ENCODE measurements around the gene KRT79. TPM values are rescaled to one million over a fixed set of nuclear protein-coding genes. Genes with fewer than 3 reads are reported as not detected.

KRT79 gene
- total RNA-seq, 4 donors from 2014 or later = 1.8 TPM; not detected in 3

DNA sequence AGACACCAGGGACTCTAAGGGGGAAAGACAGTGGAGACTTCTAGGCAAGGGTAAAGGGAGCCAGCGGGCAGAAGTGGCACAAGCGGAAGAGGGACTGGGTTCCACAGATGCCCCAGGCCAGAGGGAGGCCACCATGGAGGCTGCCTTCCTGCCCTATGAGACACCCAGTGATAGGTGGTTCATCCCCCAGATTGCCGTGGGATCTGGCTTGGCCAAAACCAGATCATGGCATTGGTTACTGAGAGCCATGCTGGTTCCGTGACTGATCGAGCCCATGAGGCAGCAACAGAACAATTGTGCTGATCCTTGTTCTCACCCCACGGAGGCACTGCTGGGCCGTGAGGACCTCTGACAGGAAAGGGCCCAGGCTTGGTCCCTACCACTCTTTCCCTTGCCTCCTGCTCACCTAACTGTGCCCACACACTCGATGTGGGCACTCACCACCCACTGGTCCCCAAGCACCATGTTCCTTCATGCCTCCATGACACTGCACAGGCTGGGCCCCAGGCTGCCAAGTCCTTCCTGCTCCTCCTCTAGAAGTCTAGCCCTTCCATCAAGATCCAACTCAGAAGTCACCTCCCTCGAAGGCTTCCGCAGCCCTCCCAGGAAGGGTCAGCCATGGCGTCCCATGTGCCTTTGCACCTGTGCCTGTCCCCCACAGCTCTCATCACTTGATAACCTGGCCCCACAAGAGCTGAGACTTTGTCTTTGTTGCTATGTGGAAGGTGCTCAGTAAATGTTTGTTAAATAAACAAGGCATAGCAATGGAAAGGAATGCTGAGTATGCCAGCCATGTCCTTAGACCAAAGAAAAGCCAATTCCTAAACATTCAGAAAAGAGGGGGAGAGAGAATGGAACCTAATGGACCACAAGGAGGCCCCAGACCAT is 7.3 kb downstream of the KRT79 start:
- WGBS, 2 donors = 79 to 89% methylated on average over 8 to 11 of the region's 11 CpGs
- Histone ChIP-seq H3K4me1 (peaks cover 0 to 12% (median 3%) of the 10 kb centered on the region in 3 donors), H3K9me3 (no peaks in the 10 kb centered on the region), H3K27me3 (peaks cover 0 to 6% (median 0%) of the 10 kb centered on the region in 4 donors), H3K27ac (no peak overlapping the region), H3K36me3 (no peaks in the 10 kb centered on the region), H3K4me3 (no peak overlapping the region)
- no peak for DNase-seq
- TF ChIP-seq, protein P1, sequence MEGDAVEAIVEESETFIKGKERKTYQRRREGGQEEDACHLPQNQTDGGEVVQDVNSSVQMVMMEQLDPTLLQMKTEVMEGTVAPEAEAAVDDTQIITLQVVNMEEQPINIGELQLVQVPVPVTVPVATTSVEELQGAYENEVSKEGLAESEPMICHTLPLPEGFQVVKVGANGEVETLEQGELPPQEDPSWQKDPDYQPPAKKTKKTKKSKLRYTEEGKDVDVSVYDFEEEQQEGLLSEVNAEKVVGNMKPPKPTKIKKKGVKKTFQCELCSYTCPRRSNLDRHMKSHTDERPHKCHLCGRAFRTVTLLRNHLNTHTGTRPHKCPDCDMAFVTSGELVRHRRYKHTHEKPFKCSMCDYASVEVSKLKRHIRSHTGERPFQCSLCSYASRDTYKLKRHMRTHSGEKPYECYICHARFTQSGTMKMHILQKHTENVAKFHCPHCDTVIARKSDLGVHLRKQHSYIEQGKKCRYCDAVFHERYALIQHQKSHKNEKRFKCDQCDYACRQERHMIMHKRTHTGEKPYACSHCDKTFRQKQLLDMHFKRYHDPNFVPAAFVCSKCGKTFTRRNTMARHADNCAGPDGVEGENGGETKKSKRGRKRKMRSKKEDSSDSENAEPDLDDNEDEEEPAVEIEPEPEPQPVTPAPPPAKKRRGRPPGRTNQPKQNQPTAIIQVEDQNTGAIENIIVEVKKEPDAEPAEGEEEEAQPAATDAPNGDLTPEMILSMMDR (IDR thresholded peaks at IDR 0.05) = no peak
- TF ChIP-seq POLR2A (IDR thresholded peaks at IDR 0.05) = no peak
- intact Hi-C loops (cut with DNase I) = no loop called here

DNA sequence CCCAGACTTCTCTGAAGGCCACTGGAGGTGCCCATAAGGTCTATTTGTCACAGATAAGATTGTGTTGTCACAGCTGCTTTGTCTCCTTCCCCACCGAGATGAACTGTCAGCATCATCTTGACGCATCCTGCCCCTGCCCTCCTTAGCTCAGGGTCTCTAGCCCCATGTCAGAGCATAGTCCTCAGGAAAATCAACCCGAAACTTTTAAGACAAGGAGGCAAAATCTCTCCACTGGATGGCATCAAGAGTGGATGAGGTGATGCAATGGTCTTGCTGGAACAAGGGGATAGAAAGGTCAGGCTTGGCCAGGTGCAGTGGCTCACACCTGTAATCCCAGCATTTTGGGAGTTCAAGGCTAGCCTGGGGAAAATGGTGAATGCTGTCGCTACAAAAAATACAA is 8.2 kb downstream of the KRT79 start:
- H3K9me3 ChIP-seq = no peaks in the 10 kb centered on the region
- H3K4me1 ChIP-seq = peaks cover 0 to 20% (median 4%) of the 10 kb centered on the region in 3 donors
- no peak overlapping the region for H3K4me3 ChIP-seq
- H3K27ac ChIP-seq = no peak overlapping the region
- intact Hi-C loops (cut with DNase I) = no loop called here
- no peak for DNase-seq
- no peak for TF ChIP-seq POLR2A (IDR thresholded peaks at IDR 0.05)
- TF ChIP-seq, protein P1 (IDR thresholded peaks at IDR 0.05) = no peak
- H3K36me3 ChIP-seq = no peaks in the 10 kb centered on the region
- no peaks in the 10 kb centered on the region for H3K27me3 ChIP-seq
- 71% methylated on average over 2 to 4 of the region's 4 CpGs for WGBS, 2 donors

DNA sequence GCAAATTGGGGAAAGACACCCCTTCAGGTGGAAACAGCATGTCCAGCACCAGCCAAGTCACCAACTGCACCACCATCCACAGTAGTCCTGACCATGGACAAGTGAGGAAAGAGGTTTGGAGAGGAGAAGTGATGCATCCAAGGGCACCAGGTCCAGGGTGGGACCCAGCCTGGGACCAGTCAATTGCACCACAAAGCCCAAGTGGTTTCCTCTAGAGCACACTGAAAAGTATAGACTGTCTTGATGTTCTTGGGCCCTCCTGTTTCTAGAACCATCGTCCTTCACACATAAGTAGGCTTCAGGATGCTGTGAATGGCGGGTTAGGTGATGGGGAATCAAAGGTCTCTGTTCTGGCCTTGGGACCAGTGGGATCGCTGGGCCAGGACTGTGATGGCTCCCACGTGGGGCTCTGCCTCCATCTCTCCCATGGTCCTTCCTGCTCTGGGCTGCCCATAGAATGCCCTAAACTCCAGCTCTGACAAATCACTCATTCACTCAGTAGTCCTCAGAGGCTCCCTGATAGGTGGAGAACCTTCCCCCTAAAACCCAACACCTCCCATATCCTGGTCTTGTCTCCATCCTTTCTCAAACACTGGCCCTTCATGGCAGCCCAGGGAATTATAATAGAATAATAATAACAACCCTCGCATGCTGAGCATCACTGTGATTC is 9.2 kb downstream of the KRT79 start:
- Histone ChIP-seq H3K27ac (no peak overlapping the region), H3K9me3 (no peaks in the 10 kb centered on the region), H3K4me1 (peaks cover 0 to 31% (median 4%) of the 10 kb centered on the region in 3 donors), H3K36me3 (no peaks in the 10 kb centered on the region), H3K4me3 (no peak overlapping the region), H3K27me3 (no peaks in the 10 kb centered on the region)
- 84 to 88% methylated on average over 5 of the region's 5 CpGs for WGBS, 2 donors
- TF ChIP-seq POLR2A (IDR thresholded peaks at IDR 0.05) = no peak
- TF ChIP-seq, protein P1 (IDR thresholded peaks at IDR 0.05) = no peak
- intact Hi-C loops (cut with DNase I) = no loop called here
- no peak for DNase-seq

DNA sequence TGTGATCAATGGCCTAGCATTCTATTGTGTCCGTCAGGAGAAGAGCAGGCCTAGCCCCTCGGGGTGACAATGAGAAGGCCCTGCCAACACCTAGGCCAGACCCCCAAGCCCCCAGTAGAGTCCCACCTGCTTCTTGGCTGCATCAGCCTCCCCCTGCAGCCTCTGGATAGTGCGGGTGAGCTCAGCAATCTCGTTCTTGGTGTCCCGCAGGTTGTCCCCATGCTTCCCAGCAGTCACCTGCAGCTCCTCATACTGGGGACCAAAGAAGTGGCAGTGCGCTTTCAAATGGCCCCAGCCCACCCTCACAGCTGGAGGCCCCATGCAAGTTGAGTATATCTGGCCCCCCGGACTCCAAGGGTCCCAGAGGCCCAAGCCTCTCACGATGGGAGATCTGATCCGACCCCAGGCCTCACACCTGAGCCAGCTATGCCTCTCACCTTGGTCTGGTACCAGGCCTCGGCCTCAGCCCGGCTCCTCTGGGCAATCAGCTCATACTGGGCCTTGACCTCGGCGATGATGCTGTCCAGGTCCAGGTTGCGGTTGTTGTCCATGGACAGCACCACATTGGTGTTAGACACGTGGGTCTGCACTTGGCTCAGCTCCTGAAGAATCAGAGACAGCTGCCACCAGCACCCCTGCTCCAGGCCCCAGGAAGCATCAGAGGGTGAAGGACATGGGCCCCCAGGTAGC is 10.2 kb downstream of the KRT79 start:
- intact Hi-C loops (cut with DNase I) = no loop called here

More for the DNA sequence above, 10.2 kb downstream of the KRT79 start:
- Histone ChIP-seq H3K27me3 (peaks cover 0 to 5% (median 0%) of the 10 kb centered on the region in 4 donors), H3K36me3 (no peaks in the 10 kb centered on the region), H3K27ac (no peak overlapping the region), H3K4me3 (no peak overlapping the region), H3K4me1 (peaks cover 0 to 40% (median 5%) of the 10 kb centered on the region in 3 donors), H3K9me3 (no peaks in the 10 kb centered on the region)
- no peak for TF ChIP-seq POLR2A (IDR thresholded peaks at IDR 0.05)
- TF ChIP-seq, protein P1 (IDR thresholded peaks at IDR 0.05) = no peak
- WGBS, 2 donors = 80% methylated on average over 6 of the region's 15 CpGs; no CpG with 5 or more reads in 1 of the 2 donors
- DNase-seq = no peak
